ENCODE measurements around the gene LRRC9.

LRRC9 gene

GRCh38 chr14:59890676-59891075, 29.3 kb upstream of the LRRC9 start:
- H3K79me2 ChIP-seq: no peaks in the 10 kb centered on the region
- H3K27ac ChIP-seq: no peak overlapping the region
- no peak overlapping the region for H3K4me2 ChIP-seq (ENCODE audit: low read length)
- no peaks in the 10 kb centered on the region for H3K4me1 ChIP-seq
- TF ChIP-seq CTCF (IDR thresholded peaks at IDR 0.05): no peak
- H2AFZ ChIP-seq: no peak overlapping the region
- H3K4me3 ChIP-seq (ENCODE audit: low read depth, low read length): no peak overlapping the region
- no peaks in the 10 kb centered on the region for H3K27me3 ChIP-seq (ENCODE audit: control insufficient read depth, insufficient read depth, low read length)
- no peak overlapping the region for H3K9ac ChIP-seq
- no peaks in the 10 kb centered on the region for H3K9me3 ChIP-seq (ENCODE audit: control insufficient read depth, low read length)
- H3K36me3 ChIP-seq (ENCODE audit: control insufficient read depth, insufficient read depth, low read length): no peaks in the 10 kb centered on the region

- Histone ChIP-seq H3K9me3 (ENCODE audit: control insufficient read depth, low read length) (no peaks in the 10 kb centered on the region), H2AFZ (no peak overlapping the region), H3K4me3 (ENCODE audit: low read depth, low read length) (no peak overlapping the region), H3K4me2 (ENCODE audit: low read length) (no peak overlapping the region), H3K9ac (no peak overlapping the region), H3K79me2 (no peaks in the 10 kb centered on the region), H3K27ac (no peak overlapping the region), H3K27me3 (ENCODE audit: control insufficient read depth, insufficient read depth, low read length) (no peaks in the 10 kb centered on the region), H3K36me3 (ENCODE audit: control insufficient read depth, insufficient read depth, low read length) (no peaks in the 10 kb centered on the region), H3K4me1 (no peaks in the 10 kb centered on the region)
- TF ChIP-seq CTCF (IDR thresholded peaks at IDR 0.05): no peak
Measured at GRCh38 chr14:59895721-59896120, 24.2 kb upstream of the LRRC9 start.

- Histone ChIP-seq H2AFZ (no peak overlapping the region), H3K79me2 (no peaks in the 10 kb centered on the region), H3K9me3 (ENCODE audit: control insufficient read depth, low read length) (no peaks in the 10 kb centered on the region), H3K4me2 (ENCODE audit: low read length) (no peak overlapping the region), H3K9ac (no peak overlapping the region), H3K27ac (no peak overlapping the region), H3K36me3 (ENCODE audit: control insufficient read depth, insufficient read depth, low read length) (no peaks in the 10 kb centered on the region), H3K4me3 (ENCODE audit: low read depth, low read length) (no peak overlapping the region), H3K4me1 (no peaks in the 10 kb centered on the region), H3K27me3 (ENCODE audit: control insufficient read depth, insufficient read depth, low read length) (no peaks in the 10 kb centered on the region)
- TF ChIP-seq CTCF (IDR thresholded peaks at IDR 0.05): peak; percentile 81
Measured at GRCh38 chr14:59897757-59898383, 22.1 kb upstream of the LRRC9 start.

GRCh38 chr14:59900556-59900955, 19.4 kb upstream of the LRRC9 start:
- H3K79me2 ChIP-seq: no peaks in the 10 kb centered on the region
- H2AFZ ChIP-seq: no peak overlapping the region
- H3K4me3 ChIP-seq (ENCODE audit: low read depth, low read length): no peak overlapping the region
- H3K9ac ChIP-seq: no peak overlapping the region
- H3K9me3 ChIP-seq (ENCODE audit: control insufficient read depth, low read length): no peaks in the 10 kb centered on the region
- TF ChIP-seq CTCF (IDR thresholded peaks at IDR 0.05): no peak
- H3K36me3 ChIP-seq (ENCODE audit: control insufficient read depth, insufficient read depth, low read length): no peaks in the 10 kb centered on the region
- H3K27ac ChIP-seq: no peak overlapping the region
- H3K27me3 ChIP-seq (ENCODE audit: control insufficient read depth, insufficient read depth, low read length): no peaks in the 10 kb centered on the region
- H3K4me1 ChIP-seq: no peaks in the 10 kb centered on the region
- H3K4me2 ChIP-seq (ENCODE audit: low read length): no peak overlapping the region

- no peaks in the 10 kb centered on the region for H3K79me2 ChIP-seq
- no peak overlapping the region for H3K9ac ChIP-seq
- no peaks in the 10 kb centered on the region for H3K4me1 ChIP-seq
- TF ChIP-seq CTCF (IDR thresholded peaks at IDR 0.05): no peak
- no peaks in the 10 kb centered on the region for H3K27me3 ChIP-seq (ENCODE audit: control insufficient read depth, insufficient read depth, low read length)
- no peak overlapping the region for H3K4me3 ChIP-seq (ENCODE audit: low read depth, low read length)
- H3K36me3 ChIP-seq (ENCODE audit: control insufficient read depth, insufficient read depth, low read length): no peaks in the 10 kb centered on the region
- no peak overlapping the region for H2AFZ ChIP-seq
- no peak overlapping the region for H3K4me2 ChIP-seq (ENCODE audit: low read length)
- H3K27ac ChIP-seq: no peak overlapping the region
- no peaks in the 10 kb centered on the region for H3K9me3 ChIP-seq (ENCODE audit: control insufficient read depth, low read length)
Measured at GRCh38 chr14:59904184-59904583, 15.8 kb upstream of the LRRC9 start.
